Measurements from ENCODE around the gene SUGCT.
"Not testable (repeated sequence)": the region's sequence is repeated elsewhere in the genome, so short reads cannot be mapped to it uniquely, and the experiment has no call there.

The SUGCT gene

DNA sequence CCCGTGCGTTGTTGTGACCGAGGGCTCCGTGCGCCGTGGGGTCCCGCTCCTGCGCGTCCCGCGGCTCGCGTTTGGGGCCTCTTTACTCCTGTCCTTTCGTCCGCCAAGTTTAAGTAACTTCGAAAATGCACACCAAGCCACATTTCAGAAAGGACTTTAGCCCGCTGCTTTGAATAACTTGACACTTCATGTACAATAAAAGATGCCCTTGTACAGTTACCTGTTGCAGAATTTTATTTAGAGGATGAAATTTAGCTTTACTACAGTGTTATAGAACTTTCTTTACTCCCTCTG, 459 bp downstream of the SUGCT start:
- H3K36me3 ChIP-seq = peaks cover 14% of the 10 kb centered on the region
- TF ChIP-seq, protein P1, sequence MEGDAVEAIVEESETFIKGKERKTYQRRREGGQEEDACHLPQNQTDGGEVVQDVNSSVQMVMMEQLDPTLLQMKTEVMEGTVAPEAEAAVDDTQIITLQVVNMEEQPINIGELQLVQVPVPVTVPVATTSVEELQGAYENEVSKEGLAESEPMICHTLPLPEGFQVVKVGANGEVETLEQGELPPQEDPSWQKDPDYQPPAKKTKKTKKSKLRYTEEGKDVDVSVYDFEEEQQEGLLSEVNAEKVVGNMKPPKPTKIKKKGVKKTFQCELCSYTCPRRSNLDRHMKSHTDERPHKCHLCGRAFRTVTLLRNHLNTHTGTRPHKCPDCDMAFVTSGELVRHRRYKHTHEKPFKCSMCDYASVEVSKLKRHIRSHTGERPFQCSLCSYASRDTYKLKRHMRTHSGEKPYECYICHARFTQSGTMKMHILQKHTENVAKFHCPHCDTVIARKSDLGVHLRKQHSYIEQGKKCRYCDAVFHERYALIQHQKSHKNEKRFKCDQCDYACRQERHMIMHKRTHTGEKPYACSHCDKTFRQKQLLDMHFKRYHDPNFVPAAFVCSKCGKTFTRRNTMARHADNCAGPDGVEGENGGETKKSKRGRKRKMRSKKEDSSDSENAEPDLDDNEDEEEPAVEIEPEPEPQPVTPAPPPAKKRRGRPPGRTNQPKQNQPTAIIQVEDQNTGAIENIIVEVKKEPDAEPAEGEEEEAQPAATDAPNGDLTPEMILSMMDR (IDR thresholded peaks at IDR 0.05; ENCODE audit: low read depth, low read length) = no peak
- DNase-seq = no peak
- H3K4me3 ChIP-seq (ENCODE audit: low read depth, low read length) = peak overlapping the region; percentile 90
- no peaks in the 10 kb centered on the region for H3K9me3 ChIP-seq (ENCODE audit: severe bottlenecking)
- no peak overlapping the region for H3K27ac ChIP-seq
- H3K27me3 ChIP-seq (ENCODE audit: insufficient read depth, low read depth, severe bottlenecking) = no peaks in the 10 kb centered on the region

DNA sequence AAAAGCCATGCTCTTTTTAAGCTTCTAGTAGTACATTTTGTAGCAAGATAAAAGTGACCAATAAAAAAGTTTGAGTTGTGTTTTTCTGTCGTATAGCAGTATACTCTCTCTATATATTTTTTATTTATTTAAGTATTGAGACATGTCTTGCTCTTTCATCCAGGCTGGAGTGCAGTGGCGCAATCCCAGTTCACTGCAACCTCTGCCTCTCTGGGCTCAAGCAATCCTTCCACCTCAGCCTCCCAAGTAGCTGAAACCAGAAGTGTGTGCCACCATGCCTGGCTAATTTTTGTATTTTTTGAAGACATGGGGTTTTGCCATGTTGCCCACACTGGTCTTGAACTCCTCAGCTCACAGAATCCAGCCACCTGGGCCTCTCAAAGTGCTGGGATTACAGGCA, 2.8 kb downstream of the SUGCT start:
- no peaks in the 10 kb centered on the region for H3K9me3 ChIP-seq (ENCODE audit: severe bottlenecking)
- DNase-seq = no peak

DNA sequence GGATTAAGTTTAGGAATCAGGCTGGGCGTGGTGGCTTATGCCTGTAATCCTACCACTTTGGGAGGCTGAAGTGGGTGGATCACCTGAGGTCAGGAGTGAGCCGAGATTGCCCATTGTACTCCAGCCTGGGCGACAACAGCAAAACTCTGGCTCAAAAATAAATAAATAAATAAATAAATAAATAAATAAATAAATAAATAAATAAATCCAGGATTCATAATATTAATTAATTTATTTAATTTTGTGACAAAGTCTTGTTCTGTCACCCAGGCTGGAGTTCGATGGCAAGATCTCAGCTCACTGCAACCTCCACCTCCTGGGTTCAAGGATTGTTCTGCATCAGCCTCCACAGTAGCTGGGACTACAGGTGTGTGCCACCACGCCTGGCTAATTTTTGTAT, 4.2 kb downstream of the SUGCT start:
- H3K27ac ChIP-seq = no peak overlapping the region
- TF ChIP-seq, protein P1 (IDR thresholded peaks at IDR 0.05; ENCODE audit: low read depth, low read length) = no peak
- H3K4me3 ChIP-seq (ENCODE audit: low read depth, low read length) = no peak overlapping the region
- no peak for DNase-seq
- peaks cover 6% of the 10 kb centered on the region; the same call in 1 of the 2 replicates for H3K36me3 ChIP-seq
- H3K9me3 ChIP-seq (ENCODE audit: severe bottlenecking) = no peaks in the 10 kb centered on the region
- H3K27me3 ChIP-seq (ENCODE audit: insufficient read depth, low read depth, severe bottlenecking) = no peaks in the 10 kb centered on the region

More for the DNA sequence above, 2.8 kb downstream of the SUGCT start:
- H3K4me3 ChIP-seq (ENCODE audit: low read depth, low read length) = no peak overlapping the region
- TF ChIP-seq, protein P1 (IDR thresholded peaks at IDR 0.05; ENCODE audit: low read depth, low read length) = no peak
- H3K36me3 ChIP-seq = peaks cover 7% of the 10 kb centered on the region
- no peak overlapping the region for H3K27ac ChIP-seq
- no peaks in the 10 kb centered on the region for H3K27me3 ChIP-seq (ENCODE audit: insufficient read depth, low read depth, severe bottlenecking)

DNA sequence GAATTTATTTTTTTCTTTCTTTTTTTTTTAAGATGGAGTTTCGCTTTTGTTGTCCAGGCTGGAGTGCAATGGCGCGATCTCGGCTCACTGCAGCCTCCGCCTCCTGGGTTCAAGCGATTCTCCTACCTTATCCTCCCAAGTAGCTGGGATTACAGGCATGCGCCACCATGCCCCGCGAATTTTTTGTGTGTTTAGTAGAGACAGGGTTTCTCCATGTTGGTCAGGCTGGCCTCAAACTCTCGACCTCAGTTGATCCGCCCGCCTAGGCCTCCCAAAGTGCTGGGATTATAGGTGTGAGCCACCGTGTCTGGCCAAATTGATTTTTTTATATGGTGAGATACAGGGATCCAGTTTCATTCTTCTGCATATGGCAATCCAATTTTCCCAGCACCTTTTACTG, 5.1 kb downstream of the SUGCT start:
- H3K4me3 ChIP-seq (ENCODE audit: low read depth, low read length); H3K27me3 ChIP-seq (ENCODE audit: insufficient read depth, low read depth, severe bottlenecking); H3K9me3 ChIP-seq (ENCODE audit: severe bottlenecking); DNase-seq; H3K27ac ChIP-seq; H3K36me3 ChIP-seq: not testable (repeated sequence)

DNA sequence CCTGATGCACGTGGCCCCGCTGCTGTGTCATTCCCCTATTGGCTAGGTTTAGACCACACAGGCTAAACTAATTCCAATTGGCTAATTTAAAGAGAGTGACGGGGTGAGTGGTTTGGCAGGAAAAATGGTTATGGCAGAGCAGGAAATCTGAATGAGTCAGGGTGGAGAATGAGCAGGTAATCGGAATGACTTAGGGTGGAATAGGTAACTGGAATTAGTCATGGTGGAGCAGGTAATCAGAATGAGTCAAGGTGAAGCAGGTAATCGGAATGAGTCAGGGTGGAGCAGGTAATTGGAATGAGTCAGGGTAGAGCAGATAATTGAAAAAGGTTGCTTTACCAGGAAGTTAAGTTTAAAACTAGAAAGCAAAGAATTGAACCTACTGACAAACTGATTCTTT, 7.1 kb downstream of the SUGCT start:
- DNase-seq = not testable (repeated sequence)

DNA sequence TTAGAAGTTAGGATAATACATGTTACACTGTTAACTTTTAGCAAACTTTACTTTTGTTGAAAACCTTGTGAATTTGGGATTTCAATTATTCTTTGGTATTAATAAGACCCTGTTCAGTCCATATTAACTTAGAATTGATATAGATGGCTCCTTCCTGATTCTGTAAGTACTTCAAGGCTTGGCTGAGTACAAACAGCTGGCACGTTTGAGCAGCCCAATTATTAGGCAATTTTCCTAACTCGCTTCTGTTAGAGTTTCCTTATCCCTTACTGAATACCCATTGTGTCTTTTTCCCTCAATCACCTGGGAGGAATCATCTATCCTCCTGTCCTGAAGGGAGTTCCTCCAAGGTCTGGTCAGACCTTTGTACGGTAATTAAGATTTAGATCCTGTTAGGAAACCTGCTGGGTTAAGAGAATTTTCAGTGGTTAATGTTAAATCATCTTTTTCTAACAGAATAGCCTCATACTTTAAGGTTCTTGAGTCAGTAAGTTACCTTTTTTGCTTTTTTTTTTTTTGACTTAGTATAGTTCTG, 10.9 kb downstream of the SUGCT start:
- not testable (repeated sequence) for H3K27ac ChIP-seq; DNase-seq; H3K9me3 ChIP-seq (ENCODE audit: severe bottlenecking); H3K4me3 ChIP-seq (ENCODE audit: low read depth, low read length); H3K27me3 ChIP-seq (ENCODE audit: insufficient read depth, low read depth, severe bottlenecking); H3K36me3 ChIP-seq

More for the DNA sequence above, 7.1 kb downstream of the SUGCT start:
- not testable (repeated sequence) for H3K4me3 ChIP-seq (ENCODE audit: low read depth, low read length); H3K27me3 ChIP-seq (ENCODE audit: insufficient read depth, low read depth, severe bottlenecking); H3K27ac ChIP-seq; H3K36me3 ChIP-seq; H3K9me3 ChIP-seq (ENCODE audit: severe bottlenecking)

DNA sequence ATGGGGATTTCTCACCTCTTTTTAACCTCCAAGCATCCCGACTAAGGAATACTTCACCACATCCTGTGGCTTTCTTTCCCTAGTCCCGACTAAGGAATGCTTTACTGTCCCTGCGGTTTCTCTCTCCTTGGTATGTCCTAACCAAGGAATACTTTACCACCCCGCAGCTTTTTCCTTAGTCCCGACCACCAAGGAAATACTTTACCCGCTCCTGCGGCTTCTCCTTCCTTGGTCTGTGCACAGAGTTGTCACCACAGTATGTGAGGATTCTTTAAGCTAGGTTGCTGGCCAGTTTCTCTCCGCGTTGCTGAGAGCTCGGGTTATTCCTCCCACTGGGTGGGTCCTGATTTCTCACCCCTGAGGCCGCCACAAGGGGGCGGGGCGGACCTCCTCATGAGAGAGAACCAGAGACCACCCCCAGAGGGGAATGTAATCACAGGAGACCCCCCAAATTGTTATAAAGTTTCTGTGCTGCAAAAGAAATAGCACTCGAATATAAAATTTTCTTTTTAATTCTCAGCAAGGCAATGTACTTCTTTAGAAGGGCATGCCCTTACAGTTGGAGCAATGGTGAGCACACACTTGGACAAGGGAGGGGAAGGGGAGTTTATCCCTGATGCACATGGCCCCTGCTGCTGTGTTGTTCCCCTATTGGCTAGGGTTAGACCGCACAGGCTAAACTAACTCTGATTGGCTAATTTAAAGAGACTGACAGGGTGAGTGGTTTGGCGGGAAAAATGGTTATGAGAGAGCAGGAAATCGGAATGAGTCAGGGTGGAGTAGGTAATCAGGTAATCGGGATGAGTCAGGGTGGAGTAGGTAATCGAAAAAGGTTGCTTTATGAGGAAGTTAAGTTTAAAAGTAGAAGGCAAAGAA, 12.8 kb downstream of the SUGCT start:
- no peaks in the 10 kb centered on the region for H3K36me3 ChIP-seq
- H3K27ac ChIP-seq = no peak overlapping the region
- no peaks in the 10 kb centered on the region for H3K9me3 ChIP-seq (ENCODE audit: severe bottlenecking)
- TF ChIP-seq, protein P1 (IDR thresholded peaks at IDR 0.05; ENCODE audit: low read depth, low read length) = peak; percentile 13; the same call in 1 of the 2 replicates
- H3K27me3 ChIP-seq (ENCODE audit: insufficient read depth, low read depth, severe bottlenecking) = no peaks in the 10 kb centered on the region
- no peak for DNase-seq
- H3K4me3 ChIP-seq (ENCODE audit: low read depth, low read length) = no peak overlapping the region

DNA sequence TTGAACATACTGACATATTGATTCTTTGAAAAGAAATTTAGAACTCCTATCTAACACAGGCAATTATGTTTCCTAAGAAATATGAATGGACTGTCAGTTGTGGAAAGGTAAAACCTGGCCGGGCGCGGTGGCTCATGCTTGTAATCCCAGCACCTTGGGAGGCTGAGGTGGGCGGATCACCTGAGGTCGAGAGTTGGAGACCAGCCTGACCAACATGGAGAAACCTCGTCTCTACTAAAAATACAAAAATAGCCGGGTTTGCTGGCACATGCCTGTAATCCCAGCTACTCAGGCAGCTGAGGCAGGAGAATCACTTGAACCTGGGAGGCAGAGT, 13.4 kb downstream of the SUGCT start:
- H3K36me3 ChIP-seq; H3K4me3 ChIP-seq (ENCODE audit: low read depth, low read length); DNase-seq; H3K9me3 ChIP-seq (ENCODE audit: severe bottlenecking); H3K27ac ChIP-seq; H3K27me3 ChIP-seq (ENCODE audit: insufficient read depth, low read depth, severe bottlenecking): not testable (repeated sequence)

Data from WERI-Rb-1 (cell line).